PFSK-1 (cell line): Measurements from ENCODE around the gene IQSEC3.

Source experiments
- POLR2AphosphoS5 ChIP-seq: IDR thresholded peaks from 2 replicates; pipeline ENCODE4 v1.6.1; 2012; ENCODE audit warnings: low read depth, mild to moderate bottlenecking, control low read depth, low read length, moderate library complexity
- TAF1 ChIP-seq: IDR thresholded peaks from 2 replicates; pipeline ENCODE4 v1.6.1; 2012; ENCODE audit warnings: low read length, control low read depth, borderline replicate concordance; ENCODE audit not compliant: insufficient read depth

- TF ChIP-seq TAF1 (no peak), POLR2AphosphoS5 (no peak)
Measured at GRCh38 chr12:157644-158043, 91.1 kb downstream of the IQSEC3 start.
